ENCODE results near the gene MED31.
A peak's percentile ranks its signal among the peaks of the same experiment; 100 is the strongest.

MED31 gene

DNA sequence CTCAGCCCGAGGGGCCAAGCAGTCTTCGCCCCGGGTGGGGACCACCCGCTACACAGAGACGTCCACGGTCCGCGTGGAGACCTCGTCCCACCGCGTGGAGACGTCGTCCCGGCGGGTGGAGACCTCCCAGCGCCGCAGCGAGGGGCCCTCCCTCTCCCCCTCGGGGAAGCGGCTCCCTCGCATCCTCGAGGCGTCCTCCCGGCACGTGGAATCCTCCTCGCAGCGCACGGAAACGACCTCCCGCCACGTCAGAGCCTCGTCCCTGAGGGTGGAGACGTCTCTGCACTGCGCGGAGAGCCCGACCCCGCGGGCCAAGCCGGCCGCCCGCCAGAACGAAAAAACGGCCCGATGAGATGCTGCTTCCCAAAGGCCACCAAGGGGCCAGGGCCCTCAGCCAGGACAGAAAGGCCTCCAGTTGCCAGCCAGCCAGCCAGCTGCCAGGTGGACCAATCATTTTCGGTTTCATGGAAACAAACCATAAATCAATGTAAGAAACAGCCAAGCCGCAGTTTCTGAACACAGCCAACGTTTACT lies 581 bp upstream of the MED31 start:
- DNase-seq: no peak

DNA sequence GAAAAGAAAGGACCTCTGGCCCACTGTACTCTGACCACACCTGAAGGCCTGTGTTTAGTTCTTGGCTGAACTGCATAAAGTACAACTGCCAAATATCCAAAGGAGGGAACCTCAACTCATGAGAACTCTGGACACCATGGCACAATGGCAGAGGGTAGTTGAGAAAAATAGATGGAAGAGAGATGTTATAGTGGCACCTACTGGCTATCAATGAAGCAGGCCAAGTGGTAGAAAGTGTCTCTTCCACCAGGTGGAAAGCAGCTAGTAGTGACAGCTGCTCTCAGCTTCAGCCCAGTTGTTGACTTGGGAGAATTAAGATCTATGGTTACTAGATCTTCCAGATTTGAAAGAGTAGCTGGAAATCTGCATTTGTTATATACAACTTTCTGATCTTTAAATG lies 3.2 kb downstream of the MED31 start:
- no peak for DNase-seq

DNA sequence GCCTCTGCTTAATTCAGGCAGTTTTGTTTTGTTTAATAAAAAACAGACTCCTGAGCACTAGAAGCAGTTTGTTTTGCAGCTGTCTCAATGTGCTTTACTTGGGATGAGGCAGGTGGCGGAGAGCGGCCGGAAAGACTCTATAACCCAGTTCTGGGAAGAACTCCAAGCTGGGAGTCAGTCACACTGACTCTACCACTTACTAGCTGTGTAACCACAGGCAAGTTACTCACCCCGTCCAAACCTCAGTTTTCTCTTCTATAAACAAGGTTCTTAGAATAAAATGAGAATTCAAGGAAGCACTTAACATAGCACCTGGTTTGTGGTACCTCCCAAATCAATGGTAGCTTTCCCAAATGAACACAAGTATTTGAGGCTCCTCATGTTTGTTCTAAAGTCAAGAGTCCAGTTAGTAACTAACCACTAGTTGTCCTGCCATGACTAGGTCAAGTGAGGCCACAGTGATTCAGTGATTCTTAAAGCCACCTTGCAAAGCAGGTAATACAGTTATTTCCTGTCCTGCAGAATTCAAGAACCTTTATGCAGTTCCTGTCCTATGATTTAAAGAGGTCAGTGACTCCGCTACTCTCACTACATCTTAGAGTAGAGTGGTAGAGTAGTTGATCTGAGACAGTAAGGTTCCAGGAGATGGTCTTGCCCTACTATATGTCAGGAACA lies 7.8 kb downstream of the MED31 start:
- DNase-seq: no peak

DNA sequence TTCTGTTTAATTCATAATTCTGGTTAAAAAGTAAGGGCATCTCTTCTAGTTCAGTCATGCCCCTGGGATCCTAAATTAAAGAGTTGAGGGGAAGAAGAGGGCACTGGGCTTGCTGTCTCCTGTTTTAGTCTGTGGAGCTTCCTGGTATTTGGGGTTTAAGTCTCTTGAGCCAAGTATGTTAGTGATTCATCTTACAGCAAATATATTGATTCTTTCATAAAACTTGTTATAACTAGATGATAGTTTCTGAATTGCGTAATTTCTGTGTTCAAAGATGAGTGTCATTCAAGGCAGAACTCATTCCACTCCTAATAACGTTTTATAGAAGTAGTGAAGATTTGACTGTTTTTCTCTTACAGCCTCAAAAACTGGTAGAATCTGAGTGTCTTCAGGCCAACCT lies 8.8 kb downstream of the MED31 start:
- no peak for DNase-seq

- DNase-seq: no peak
These were observed 10.1 kb downstream of the MED31 start for GRCh38 chr17:6641247-6641863.

- DNase-seq: peak; percentile 78
These were observed 10.7 kb downstream of the MED31 start, which contains the start of the genes KIAA0753 and TXNDC17 for GRCh38 chr17:6640536-6641246. KIAA0753 (minus strand) TSS chr17:6640711; CDS start chr17:6635103, 5,608 bp downstream. TXNDC17 (plus strand) TSS chr17:6641060; CDS start chr17:6641083, 23 bp downstream.

DNA sequence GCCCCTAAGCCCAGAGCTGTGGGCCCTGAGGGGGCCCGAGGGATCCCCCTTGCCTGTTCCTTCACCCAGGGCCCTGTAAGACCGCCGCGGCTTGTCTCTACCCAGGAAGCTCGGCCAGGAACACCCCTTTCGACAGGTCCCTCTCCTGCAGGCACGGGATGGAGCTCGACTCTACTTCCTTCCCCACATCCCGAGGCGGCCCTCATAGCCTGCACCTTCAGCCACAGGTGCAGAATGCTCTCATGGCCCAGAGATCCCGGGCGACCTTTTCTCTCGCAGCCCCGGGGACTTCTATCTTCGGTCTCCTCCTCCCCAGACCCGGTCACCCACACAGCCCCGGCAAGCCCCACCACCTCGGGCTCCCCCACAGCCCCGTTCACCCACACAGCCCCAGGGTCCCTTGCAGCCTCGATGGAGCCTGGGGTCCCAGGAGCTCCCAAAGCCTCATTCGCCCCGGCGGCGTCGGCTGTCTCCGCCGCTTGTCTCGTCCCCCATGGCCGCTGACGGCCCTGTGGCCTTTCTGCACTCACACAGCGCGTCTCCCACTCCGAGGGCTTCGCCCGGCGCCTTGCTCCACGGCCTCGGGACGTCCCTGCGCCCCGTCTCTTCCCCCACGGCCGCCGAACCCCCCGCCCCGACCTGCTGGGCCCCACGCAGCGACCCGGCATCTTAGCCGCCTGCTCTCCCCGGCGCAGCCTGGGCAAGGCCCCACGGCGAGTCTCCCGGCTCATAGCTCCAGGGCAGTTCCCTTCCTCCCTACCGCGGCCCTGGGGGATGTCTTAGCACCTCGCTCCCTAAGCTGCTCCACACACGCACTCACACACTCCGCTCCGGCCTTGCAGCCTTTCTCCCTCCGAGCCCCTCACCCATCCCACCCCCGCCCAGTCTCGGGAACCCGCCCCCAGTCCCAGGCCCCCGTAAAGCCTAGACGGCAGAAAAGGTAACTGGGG lies 11.5 kb downstream of the MED31 start:
- DNase-seq: no peak

- DNase-seq: no peak
These were observed 12.3 kb downstream of the MED31 start for GRCh38 chr17:6639014-6639585.

- no peak for DNase-seq
These were observed 13.1 kb downstream of the MED31 start for GRCh38 chr17:6638046-6638908.

GRCh38 chr17:6637458-6637840 lies 14.0 kb downstream of the MED31 start:
- DNase-seq: no peak

- DNase-seq: no peak
These were observed 14.6 kb downstream of the MED31 start for GRCh38 chr17:6636616-6637457.

DNA sequence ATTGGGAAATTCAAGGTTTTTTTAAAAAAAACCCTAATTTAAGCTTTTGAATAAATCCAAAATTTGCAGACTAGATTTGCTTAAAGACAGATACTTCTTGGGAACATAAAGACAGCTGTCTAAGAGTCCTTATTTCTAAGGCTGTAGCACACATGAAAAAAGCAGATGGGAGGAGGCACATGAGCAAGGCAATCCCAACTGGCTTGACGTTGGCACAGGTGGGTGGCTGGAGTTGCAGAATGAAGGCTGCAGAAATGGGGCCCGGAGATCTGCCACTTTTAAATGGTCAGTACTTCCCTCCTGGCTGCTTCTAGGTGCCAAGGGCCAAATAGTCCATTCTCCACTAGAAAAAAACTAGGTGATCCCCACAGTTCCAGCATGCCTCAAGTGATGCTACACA lies 15.3 kb downstream of the MED31 start:
- no peak for DNase-seq

DNA sequence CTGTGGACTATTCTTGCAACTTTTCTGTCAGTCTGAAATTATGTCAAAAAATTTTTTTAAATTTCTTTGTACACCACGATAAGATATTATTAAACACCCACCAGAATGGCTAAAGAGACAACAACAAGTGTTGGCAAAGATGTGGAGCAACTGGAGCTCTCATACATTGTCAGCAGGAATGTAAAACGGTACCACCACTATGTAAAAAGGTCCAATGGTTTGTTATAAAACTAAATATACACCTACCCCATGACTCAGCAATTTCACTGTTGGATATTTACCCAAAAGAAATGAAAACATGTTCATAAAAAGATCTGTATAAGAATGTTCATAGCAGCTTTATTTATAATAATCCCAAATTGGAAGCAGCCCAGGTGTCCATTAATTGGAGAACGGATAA lies 18.1 kb downstream of the MED31 start:
- DNase-seq: no peak

- DNase-seq: no peak
These were observed 18.9 kb downstream of the MED31 start for GRCh38 chr17:6632530-6632929.

- DNase-seq: no peak
These were observed 21.0 kb downstream of the MED31 start for GRCh38 chr17:6630390-6630789.

DNA sequence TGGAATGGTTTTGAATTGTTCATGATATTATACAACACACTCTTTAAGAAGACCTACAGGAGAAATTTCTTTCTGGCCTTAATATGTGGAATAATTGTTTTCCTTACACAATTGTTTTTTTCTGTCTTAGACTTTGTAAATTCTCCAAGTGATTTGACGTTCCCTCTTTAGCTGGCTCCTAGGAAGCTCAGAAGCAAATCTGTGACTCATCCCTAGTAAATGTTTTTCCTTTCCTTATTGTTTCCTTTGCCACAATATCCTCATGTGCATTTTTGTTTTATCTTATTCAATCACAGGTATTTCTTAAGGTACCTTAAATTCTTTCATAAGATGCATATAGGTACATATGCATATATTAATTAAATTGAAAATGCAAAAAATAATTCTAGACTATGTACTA lies 24.4 kb downstream of the MED31 start:
- DNase-seq: no peak

GRCh38 chr17:6626616-6627015 lies 24.8 kb downstream of the MED31 start:
- DNase-seq: no peak

DNA sequence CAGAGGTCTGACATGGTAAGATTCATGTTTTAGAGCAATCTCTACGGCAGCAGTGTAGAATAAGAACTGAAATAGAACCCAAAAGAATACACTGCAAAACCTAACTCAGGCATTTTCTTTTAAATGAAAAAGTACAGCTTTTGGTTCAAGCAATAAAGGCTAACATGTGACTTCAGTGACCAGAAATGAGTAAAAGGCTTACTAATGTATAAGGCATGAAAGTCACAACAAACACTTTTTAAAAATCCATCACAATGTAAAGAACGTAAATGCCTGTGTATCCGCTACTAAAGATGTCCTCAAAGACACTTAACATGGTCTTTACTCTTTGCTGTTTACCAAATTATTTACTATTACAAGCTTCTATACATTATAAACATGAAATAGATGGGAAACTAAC lies 27.5 kb downstream of the MED31 start:
- DNase-seq: no peak

DNA sequence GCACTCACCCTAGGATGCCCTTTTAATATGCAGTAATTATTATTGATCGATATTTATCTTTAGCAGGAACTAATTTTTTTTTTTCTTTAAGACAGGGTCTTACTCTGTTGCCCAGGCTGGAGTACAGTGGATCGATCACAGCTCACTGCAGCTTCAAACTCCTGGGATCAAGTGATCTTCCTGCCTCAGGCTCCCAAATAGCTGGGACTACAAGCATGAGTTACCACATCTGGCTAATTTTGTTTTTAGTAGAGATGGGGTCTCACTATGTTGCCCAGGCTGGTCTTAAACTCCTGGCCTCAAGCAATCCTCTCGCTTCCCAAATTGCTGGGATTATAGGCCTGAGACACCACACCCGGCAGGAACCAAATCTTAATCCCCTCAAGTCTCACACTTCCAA lies 40.2 kb downstream of the MED31 start:
- DNase-seq: no peak

- no peak for DNase-seq
These were observed 41.4 kb downstream of the MED31 start for GRCh38 chr17:6610011-6610410.

Measured in amniotic stem cell (primary cell).